ENCODE results near the gene MXRA5. TPM values are rescaled to one million over a fixed set of nuclear protein-coding genes. Genes with fewer than 3 reads are reported as not detected.

MXRA5 gene
- total and polyA plus RNA-seq, 2 of the 13 experiments (the other 11 are each of a cell fraction or from before 2014, with no cell fraction given): not detected

DNA sequence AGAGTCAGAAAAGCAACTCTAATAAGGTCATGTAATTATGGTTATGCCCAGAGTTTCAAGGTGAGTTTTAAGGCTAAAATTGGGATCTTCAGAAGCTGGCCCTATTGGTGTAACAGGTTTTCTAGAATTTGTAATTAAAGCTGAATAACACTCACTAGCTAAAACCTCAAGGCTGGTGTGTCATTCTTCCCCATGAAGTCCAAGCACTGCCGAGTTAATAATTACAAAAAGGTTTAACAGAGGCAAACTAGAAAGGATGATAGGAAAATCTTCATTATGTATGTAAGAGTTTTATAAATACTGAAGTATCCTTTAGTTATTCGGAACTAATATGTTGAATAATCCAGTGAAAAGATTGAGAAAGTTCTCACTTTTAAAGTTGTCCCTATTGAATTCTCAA lies 34.3 kb downstream of the MXRA5 start:
- intact Hi-C loops (cut with micrococcal nuclease; ENCODE audit: unreplicated experiment) (no loop called here), in situ Hi-C loops (cut with HindIII; ENCODE audit: extremely low pct_ligation_motif_present, low pct_unique_long_range_greater_than_20kb) (no loop called here)
- Histone ChIP-seq H4K20me1 (ENCODE audit: insufficient read depth, low read length) (no peaks in the 10 kb centered on the region), H3K79me2 (ENCODE audit: insufficient read depth, low read length) (no peaks in the 10 kb centered on the region), H3K9ac (ENCODE audit: insufficient read depth, low read depth, low read length) (no peak overlapping the region), H3K36me3 (replicated peaks in 1 of 2; ENCODE audit: control insufficient read depth in 1 of 2, insufficient read depth in 2 of 2, low read length in 2 of 2) (no peaks in the 10 kb centered on the region), H3K9me3 (ENCODE audit: low read length) (no peaks in the 10 kb centered on the region), H3K4me2 (ENCODE audit: low read depth, low read length) (no peak overlapping the region), H3K27me3 (ENCODE audit: control insufficient read depth in 1 of 2, insufficient read depth in 2 of 2, low read length in 2 of 2) (no peaks in the 10 kb centered on the region), H2AFZ (ENCODE audit: low read length) (no peak overlapping the region), H3K4me1 (ENCODE audit: insufficient read depth, low read length) (no peaks in the 10 kb centered on the region), H3K27ac (ENCODE audit: extremely low read length, insufficient read depth, low read length) (no peak overlapping the region), H3K4me3 (replicated peaks in 1 of 3; ENCODE audit: insufficient read depth in 1 of 3, low read depth in 2 of 3, low read length in 3 of 3) (no peak overlapping the region)
- ChIA-PET CTCF (ENCODE audit: low intra/inter-chr PET ratio, low total read pairs) (no interaction called here), POLR2A (no interaction called here)
- ATAC-seq (no peak), DNase-seq (ENCODE audit: low spot score) (no peak), FAIRE-seq (no peak)
- WGBS (ENCODE audit: low lambda C conversion rate): 44% methylated on average over 2 of the region's 2 CpGs
- no TSS peak for BruUV-seq (replicated peaks)
- TF ChIP-seq NCOA5 (CRISPR knock-in tag; IDR thresholded peaks at IDR 0.05): no peak
- TF ChIP-seq ZSCAN31 (CRISPR knock-in tag; IDR thresholded peaks at IDR 0.05; ENCODE audit: low read depth): no peak
- TF ChIP-seq ZNF296 (CRISPR knock-in tag; conservative IDR thresholded peaks at IDR 0.05): no peak
- TF ChIP-seq CCDC6 (CRISPR knock-in tag; IDR thresholded peaks at IDR 0.05): no peak
- TF ChIP-seq, protein P1, sequence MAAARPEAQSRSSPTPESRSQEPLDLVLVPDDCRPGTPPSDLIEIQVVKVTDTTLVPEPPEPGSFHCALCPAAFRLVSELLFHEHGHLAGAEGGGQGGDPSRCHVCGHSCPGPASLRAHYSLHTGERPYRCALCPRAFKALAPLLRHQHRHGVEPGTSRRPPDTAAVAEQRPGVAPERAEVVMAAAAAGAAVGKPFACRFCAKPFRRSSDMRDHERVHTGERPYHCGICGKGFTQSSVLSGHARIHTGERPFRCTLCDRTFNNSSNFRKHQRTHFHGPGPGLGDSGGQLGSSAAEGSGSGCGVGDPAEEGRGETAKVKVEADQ (CRISPR knock-in tag; IDR thresholded peaks at IDR 0.05; ENCODE audit: borderline replicate concordance): no peak
- TF ChIP-seq ARNT2 (CRISPR knock-in tag; IDR thresholded peaks at IDR 0.05; ENCODE audit: low read depth): no peak
- TF ChIP-seq ISX (CRISPR knock-in tag; conservative IDR thresholded peaks at IDR 0.05): no peak

DNA sequence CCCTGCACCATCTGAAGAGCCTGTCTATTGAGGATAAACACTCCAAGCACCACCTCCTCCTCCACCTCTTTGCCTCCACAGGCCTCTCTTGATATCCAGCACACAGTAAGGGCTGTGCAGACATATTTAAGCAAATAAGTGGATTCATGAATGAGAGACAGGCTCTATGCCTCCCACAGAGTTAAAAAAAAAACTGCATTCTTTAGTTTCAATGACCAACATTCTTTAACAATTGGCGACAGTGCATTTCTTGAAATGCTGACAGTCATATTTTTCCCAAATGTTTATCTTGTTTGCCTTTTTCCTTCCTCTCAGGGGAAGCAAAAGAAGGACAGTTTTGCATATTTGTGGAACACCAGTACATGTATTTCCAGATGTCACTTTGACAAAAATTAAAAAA lies 38.6 kb downstream of the MXRA5 start:
- ATAC-seq (no peak), FAIRE-seq (no peak), DNase-seq (ENCODE audit: low spot score) (no peak)
- Histone ChIP-seq H4K20me1 (ENCODE audit: insufficient read depth, low read length) (no peaks in the 10 kb centered on the region), H3K9ac (ENCODE audit: insufficient read depth, low read depth, low read length) (no peak overlapping the region), H3K4me2 (ENCODE audit: low read depth, low read length) (no peak overlapping the region), H3K9me3 (ENCODE audit: low read length) (no peaks in the 10 kb centered on the region), H3K4me1 (ENCODE audit: insufficient read depth, low read length) (no peaks in the 10 kb centered on the region), H3K4me3 (replicated peaks in 1 of 3; ENCODE audit: insufficient read depth in 1 of 3, low read depth in 2 of 3, low read length in 3 of 3) (no peak overlapping the region), H3K27me3 (ENCODE audit: control insufficient read depth in 1 of 2, insufficient read depth in 2 of 2, low read length in 2 of 2) (no peaks in the 10 kb centered on the region), H3K27ac (ENCODE audit: extremely low read length, insufficient read depth, low read length) (no peak overlapping the region), H2AFZ (ENCODE audit: low read length) (no peak overlapping the region), H3K79me2 (ENCODE audit: insufficient read depth, low read length) (no peaks in the 10 kb centered on the region), H3K36me3 (replicated peaks in 1 of 2; ENCODE audit: control insufficient read depth in 1 of 2, insufficient read depth in 2 of 2, low read length in 2 of 2) (no peaks in the 10 kb centered on the region)
- 0% methylated on average over 1 of the region's 1 CpG for WGBS (ENCODE audit: low lambda C conversion rate)
- TF ChIP-seq ZSCAN22 (CRISPR knock-in tag; IDR thresholded peaks at IDR 0.05): no peak
- 0 out of 2 replicates have a peak, but pooled peaks have one; percentile 23 for TF ChIP-seq MAFF (IDR thresholded peaks at IDR 0.05; ENCODE audit: low read depth, low read length)
- TF ChIP-seq, protein P2, sequence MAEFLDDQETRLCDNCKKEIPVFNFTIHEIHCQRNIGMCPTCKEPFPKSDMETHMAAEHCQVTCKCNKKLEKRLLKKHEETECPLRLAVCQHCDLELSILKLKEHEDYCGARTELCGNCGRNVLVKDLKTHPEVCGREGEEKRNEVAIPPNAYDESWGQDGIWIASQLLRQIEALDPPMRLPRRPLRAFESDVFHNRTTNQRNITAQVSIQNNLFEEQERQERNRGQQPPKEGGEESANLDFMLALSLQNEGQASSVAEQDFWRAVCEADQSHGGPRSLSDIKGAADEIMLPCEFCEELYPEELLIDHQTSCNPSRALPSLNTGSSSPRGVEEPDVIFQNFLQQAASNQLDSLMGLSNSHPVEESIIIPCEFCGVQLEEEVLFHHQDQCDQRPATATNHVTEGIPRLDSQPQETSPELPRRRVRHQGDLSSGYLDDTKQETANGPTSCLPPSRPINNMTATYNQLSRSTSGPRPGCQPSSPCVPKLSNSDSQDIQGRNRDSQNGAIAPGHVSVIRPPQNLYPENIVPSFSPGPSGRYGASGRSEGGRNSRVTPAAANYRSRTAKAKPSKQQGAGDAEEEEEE (CRISPR knock-in tag; IDR thresholded peaks at IDR 0.05; ENCODE audit: borderline replicate concordance): no peak
- TF ChIP-seq HMG20A (CRISPR knock-in tag; IDR thresholded peaks at IDR 0.05; ENCODE audit: borderline replicate concordance): no peak
- 0 out of 4 replicates have a peak, but pooled peaks of 1 of the 2 experiments have one; percentile 6 for TF ChIP-seq MAFK (conservative IDR thresholded peaks at IDR 0.05 in 1 of 2, IDR thresholded peaks at IDR 0.05 in 1 of 2; ENCODE audit: low read length in 2 of 2)
- ChIA-PET CTCF (ENCODE audit: low intra/inter-chr PET ratio, low total read pairs) (no interaction called here), POLR2A (no interaction called here)
- no TSS peak for BruUV-seq (replicated peaks)
- in situ Hi-C loops (cut with HindIII; ENCODE audit: extremely low pct_ligation_motif_present, low pct_unique_long_range_greater_than_20kb) (no loop called here), intact Hi-C loops (cut with micrococcal nuclease; ENCODE audit: unreplicated experiment) (no loop called here)
